GM06990 (cell line): ENCODE data around the gene KRTAP6-2.

Source experiments
- DNase-seq: peaks from one replicate; pipeline ENCODE4 v3.0.0-alpha.2; 2011; ENCODE audit not compliant: insufficient read length; ENCODE audit errors: extremely low read depth
- H3K27me3 ChIP-seq: replicated peaks from 2 replicates; pipeline ENCODE4 v1.6.0; 2011; ENCODE audit warnings: low read length; ENCODE audit not compliant: control insufficient read depth, insufficient read depth
- H3K36me3 ChIP-seq: 2 replicates; pipeline ENCODE4 v1.5.1; 2011; ENCODE audit warnings: low read length; ENCODE audit not compliant: control insufficient read depth, insufficient read depth
- H3K4me3 ChIP-seq: replicated peaks from 2 replicates; pipeline ENCODE4 v1.5.1; 2011; ENCODE audit warnings: low read depth, mild to moderate bottlenecking, control low read depth, low read length
- TF ChIP-seq, protein P1 (sequence below): IDR thresholded peaks from 2 replicates; pipeline ENCODE4 v1.5.1; 2011; ENCODE audit warnings: low read length, control low read depth, mild to moderate bottlenecking, inconsistent platforms; ENCODE audit not compliant: insufficient read depth, poor library complexity, severe bottlenecking

KRTAP6-2 gene

DNA sequence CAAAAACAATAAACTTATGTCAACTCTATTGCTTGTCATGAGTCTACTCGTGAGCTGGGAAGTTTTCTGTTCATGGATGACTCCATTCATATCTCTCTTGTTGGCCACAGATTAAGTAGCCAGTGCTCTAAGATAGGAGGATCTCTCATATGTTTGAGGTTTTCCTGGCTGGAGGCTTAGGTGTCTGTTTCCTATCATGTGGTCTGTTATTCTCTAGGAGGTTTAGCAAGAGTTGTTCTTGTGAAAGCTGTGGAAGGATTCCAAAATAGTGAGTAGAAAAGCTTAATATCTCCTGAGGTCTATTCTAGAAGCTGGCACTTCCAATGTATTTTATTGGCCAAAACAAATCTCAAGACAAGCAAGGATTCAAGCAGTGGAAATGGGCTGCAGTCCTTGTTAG lies 30.5 kb upstream of the KRTAP6-2 start:
- H3K27me3 ChIP-seq = no peaks in the 10 kb centered on the region
- no peaks in the 10 kb centered on the region for H3K36me3 ChIP-seq
- TF ChIP-seq, protein P1, sequence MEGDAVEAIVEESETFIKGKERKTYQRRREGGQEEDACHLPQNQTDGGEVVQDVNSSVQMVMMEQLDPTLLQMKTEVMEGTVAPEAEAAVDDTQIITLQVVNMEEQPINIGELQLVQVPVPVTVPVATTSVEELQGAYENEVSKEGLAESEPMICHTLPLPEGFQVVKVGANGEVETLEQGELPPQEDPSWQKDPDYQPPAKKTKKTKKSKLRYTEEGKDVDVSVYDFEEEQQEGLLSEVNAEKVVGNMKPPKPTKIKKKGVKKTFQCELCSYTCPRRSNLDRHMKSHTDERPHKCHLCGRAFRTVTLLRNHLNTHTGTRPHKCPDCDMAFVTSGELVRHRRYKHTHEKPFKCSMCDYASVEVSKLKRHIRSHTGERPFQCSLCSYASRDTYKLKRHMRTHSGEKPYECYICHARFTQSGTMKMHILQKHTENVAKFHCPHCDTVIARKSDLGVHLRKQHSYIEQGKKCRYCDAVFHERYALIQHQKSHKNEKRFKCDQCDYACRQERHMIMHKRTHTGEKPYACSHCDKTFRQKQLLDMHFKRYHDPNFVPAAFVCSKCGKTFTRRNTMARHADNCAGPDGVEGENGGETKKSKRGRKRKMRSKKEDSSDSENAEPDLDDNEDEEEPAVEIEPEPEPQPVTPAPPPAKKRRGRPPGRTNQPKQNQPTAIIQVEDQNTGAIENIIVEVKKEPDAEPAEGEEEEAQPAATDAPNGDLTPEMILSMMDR = no peak
- no peak overlapping the region for H3K4me3 ChIP-seq
- DNase-seq = no peak

DNA sequence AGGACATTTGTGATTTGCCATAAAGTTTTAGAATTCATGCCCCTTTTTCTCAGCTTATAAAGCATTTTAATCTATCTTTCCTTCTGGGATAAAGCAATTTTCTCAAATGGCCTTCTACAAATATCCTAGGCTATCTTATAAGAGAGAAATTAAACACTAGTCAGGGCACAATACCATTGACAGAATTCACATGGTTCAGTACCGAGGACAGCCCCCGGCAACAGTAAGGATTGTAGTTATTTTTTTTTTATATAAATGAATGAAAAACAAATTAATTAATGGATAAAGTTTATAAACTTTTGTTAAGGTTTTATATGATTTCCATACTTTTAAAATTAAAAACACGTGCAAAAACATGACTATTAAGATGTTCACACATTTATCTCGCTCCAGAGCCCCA lies 29.4 kb upstream of the KRTAP6-2 start:
- TF ChIP-seq, protein P1 = no peak
- no peaks in the 10 kb centered on the region for H3K27me3 ChIP-seq
- no peak for DNase-seq
- H3K4me3 ChIP-seq = no peak overlapping the region
- no peaks in the 10 kb centered on the region for H3K36me3 ChIP-seq

DNA sequence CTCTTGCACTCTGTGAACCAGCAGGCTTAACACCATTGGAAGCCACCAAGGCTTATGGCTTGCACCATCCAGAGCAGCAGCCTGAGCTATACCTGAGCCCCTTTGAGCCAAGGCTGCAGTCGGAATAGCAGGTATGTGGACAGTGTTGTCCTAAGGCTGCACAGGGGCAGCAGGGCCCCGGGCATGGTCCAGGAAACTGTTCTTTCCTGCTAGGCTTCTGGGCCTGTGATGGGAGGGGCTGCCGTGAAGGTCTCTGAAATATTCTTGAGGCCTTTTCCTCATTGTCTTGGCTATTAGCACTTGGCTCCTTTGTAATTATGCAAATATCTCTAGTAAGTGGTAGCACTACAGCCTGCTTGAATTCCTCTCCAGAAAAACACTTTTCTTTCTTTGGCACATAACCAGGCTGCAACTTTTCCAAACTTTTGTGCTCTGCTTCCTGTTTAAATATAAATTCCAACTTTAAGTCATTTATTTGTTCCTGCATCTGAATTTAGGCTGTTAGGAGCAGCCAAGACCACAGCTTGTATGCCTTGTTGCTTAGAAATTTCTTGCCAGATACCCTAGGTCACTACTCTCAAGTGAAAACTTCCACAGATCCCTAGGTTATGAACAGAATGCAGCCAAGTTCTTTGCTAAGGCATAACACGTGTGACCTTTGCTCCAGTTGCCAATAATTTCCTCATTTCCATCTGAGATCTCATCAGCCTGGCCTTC lies 26.9 kb upstream of the KRTAP6-2 start:
- no peak overlapping the region for H3K4me3 ChIP-seq
- no peaks in the 10 kb centered on the region for H3K36me3 ChIP-seq
- DNase-seq = no peak
- H3K27me3 ChIP-seq = no peaks in the 10 kb centered on the region
- TF ChIP-seq, protein P1 = no peak

DNA sequence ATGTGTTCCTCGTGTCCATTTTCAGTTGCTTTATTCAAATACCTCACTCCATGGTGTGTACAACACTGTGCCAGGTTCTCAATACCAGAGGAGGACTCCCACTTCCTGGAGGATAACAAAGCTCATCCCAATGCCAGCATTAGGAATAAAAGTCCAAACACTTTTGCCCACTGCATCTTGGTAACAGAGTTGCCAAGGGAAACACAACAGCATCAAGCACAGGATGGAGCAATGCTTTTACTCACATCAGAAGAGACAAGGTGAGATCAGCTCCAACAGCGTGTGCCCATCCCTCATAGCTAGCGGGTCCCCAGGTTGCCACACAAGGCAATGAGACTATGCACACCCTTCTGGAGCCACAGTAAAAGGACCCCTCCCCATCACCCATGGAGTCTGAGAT lies 24.7 kb upstream of the KRTAP6-2 start:
- Histone ChIP-seq H3K36me3 (no peaks in the 10 kb centered on the region), H3K4me3 (no peak overlapping the region), H3K27me3 (no peaks in the 10 kb centered on the region)
- no peak for DNase-seq
- TF ChIP-seq, protein P1 = no peak

DNA sequence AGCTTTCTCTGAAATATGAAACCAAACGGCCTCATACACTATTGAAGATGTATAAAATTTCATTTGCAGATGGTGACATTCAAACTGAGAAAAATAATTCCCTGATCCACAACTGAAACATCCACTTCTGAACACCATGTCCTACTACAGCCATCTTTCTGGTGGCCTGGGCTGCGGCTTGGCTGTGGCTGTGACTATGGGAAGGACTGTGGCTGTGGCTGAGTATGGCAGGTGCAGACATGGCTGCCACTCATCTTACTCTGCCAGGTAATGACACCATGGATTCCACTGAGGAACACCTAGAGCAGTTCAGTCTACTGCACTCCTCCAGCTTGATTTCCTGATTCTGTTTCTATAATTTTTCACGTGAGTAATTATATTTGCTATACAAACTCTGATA lies 21.8 kb upstream of the KRTAP6-2 start, which contains the start of gene KRTAP20-4:
Gene KRTAP20-4 (plus strand): TSS at position 106 of the 400 bp plus-strand sequence.
- Histone ChIP-seq H3K36me3 (no peaks in the 10 kb centered on the region), H3K4me3 (no peak within 1 kb of the TSS), H3K27me3 (no peaks in the 10 kb centered on the region)
- DNase-seq = no peak
- TF ChIP-seq, protein P1 = no peak
